HTERT RPE-1 (cell line): Measurements from ENCODE around the gene SLC51B.
"Not testable (repeated sequence)": the region's sequence is repeated elsewhere in the genome, so short reads cannot be mapped to it uniquely, and the experiment has no call there.

ENCODE experiments used
- in situ Hi-C: fragments of 300-500 bp; cut with MboI; formaldehyde crosslinking; loops from 4 replicates; pipeline ENCODE4 v1.14.3; 2020; ENCODE audit warnings: low sequenced_read_pairs

SLC51B gene

GRCh38 chr15:65096481-65097385, 51.5 kb downstream of the SLC51B start:
- in situ Hi-C loops: no loop called here

GRCh38 chr15:65097651-65098263, 52.6 kb downstream of the SLC51B start:
- in situ Hi-C loops: no loop called here

- in situ Hi-C loops: no loop called here
These were observed 54.1 kb downstream of the SLC51B start for GRCh38 chr15:65099336-65099735.

- in situ Hi-C loops: not testable (repeated sequence)
These were observed 54.6 kb downstream of the SLC51B start for GRCh38 chr15:65099801-65100200.

GRCh38 chr15:65100442-65100841, 55.3 kb downstream of the SLC51B start:
- in situ Hi-C loops: no loop called here

GRCh38 chr15:65101411-65101890, 56.3 kb downstream of the SLC51B start:
- in situ Hi-C loops: no loop called here

GRCh38 chr15:65101891-65102708, 56.9 kb downstream of the SLC51B start:
- in situ Hi-C loops: no loop called here

GRCh38 chr15:65102912-65103311, 57.7 kb downstream of the SLC51B start:
- in situ Hi-C loops: no loop called here
